K562 (cell line): Measurements from ENCODE around the gene PPIL1. TPM values are rescaled to one million over a fixed set of nuclear protein-coding genes. Genes with fewer than 3 reads are reported as not detected.
A peak's percentile ranks its signal among the peaks of the same experiment; 100 is the strongest.

Experiments used
- ATAC-seq: fragments of 200-7000 bp; cut with Tn5 transposase; 3 replicates; pipeline ENCODE4 v1.9.1; 2020; ENCODE audit warnings: moderate library complexity
- BruUV-seq: library from RNA; stranded (reverse); fragments of 400-500 nt; replicated peaks from 2 replicates; lab custom pipeline; 2021; lab: Mats Ljungman, UMichigan
- CTCF ChIA-PET: fragments of 300-600 bp; formaldehyde crosslinking; extraction: SDS; loops from one replicate; lab custom pipeline; 2021; ENCODE audit warnings: low intra/inter-chr PET ratio; lab: Yijun Ruan, JAX
- POLR2A ChIA-PET: fragments of 300-600, 350-650 bp; sonication (Branson Sonifier 250); formaldehyde crosslinking; extraction: SDS; loops from one replicate; lab custom pipeline; 2021; ENCODE audit warnings: antibody characterized with exemption, inconsistent platforms; lab: Yijun Ruan, JAX
- DNase-seq, 4 experiments: peaks; one replicate each; pipeline versions ENCODE4 v3.0.0 to v3.0.0-alpha.2; 2011 to 2018; ENCODE audit warnings: low spot score in 3 of 4, mixed read lengths in 3 of 4; ENCODE audit errors: extremely low read depth in 1 of 4
- FAIRE-seq: peaks from 2 replicates; lab custom pipeline; 2011; peaks lifted over from hg19 to GRCh38; lab: Jason Lieb, UNC
- H2AFZ ChIP-seq: 2 replicates; pipeline ENCODE4 v1.6.0; 2011; ENCODE audit warnings: low read depth, low read length, control low read depth, inconsistent platforms
- H3K27ac ChIP-seq: fragments of 200-600 bp; 3 replicates; pipeline ENCODE4 v1.8.0; 2011; ENCODE audit warnings: low read depth, mild to moderate bottlenecking, control low read depth, inconsistent platforms, low read length, moderate library complexity, mixed read lengths; ENCODE audit errors: extremely low read depth
- H3K27me3 ChIP-seq, 2 experiments: fragments of 300-600 bp in 1 of 2; 2 replicates in 1 of 2; 3 replicates in 1 of 2; pipeline versions ENCODE4 v1.6.0 to v1.8.0; 2011; ENCODE audit warnings: inconsistent platforms in 2 of 2, low read length in 2 of 2, mild to moderate bottlenecking in 1 of 2, mixed read lengths in 1 of 2, moderate library complexity in 1 of 2; ENCODE audit not compliant: control insufficient read depth in 2 of 2, insufficient read depth in 2 of 2
- H3K36me3 ChIP-seq: fragments of 300-600 bp; 3 replicates; pipeline ENCODE4 v1.8.0; 2011; ENCODE audit warnings: mild to moderate bottlenecking, low read length, inconsistent platforms; ENCODE audit not compliant: control insufficient read depth, insufficient read depth
- H3K4me1 ChIP-seq, 2 experiments: fragments of 200-600 bp in 1 of 2; replicated peaks in 1 of 2; 2 replicates in 1 of 2; 3 replicates in 1 of 2; pipeline versions ENCODE4 v1.5.1 to v1.8.0; 2011; ENCODE audit warnings: inconsistent platforms in 2 of 2, low read length in 2 of 2, mild to moderate bottlenecking in 1 of 2, mixed read lengths in 1 of 2, moderate library complexity in 1 of 2; ENCODE audit not compliant: control insufficient read depth in 2 of 2, insufficient read depth in 2 of 2
- H3K4me2 ChIP-seq: 2 replicates; pipeline ENCODE4 v1.6.1; 2011; ENCODE audit warnings: low read length, control low read depth, inconsistent platforms, mixed read lengths; ENCODE audit not compliant: insufficient read depth
- H3K4me3 ChIP-seq: fragments of 200-600 bp; sonication (generic), shearing (Covaris generic); 2 replicates; pipeline ENCODE4 v1.5.1; 2016; ENCODE audit warnings: control low read depth, inconsistent platforms
- H3K79me2 ChIP-seq: fragments of 200-600 bp; 3 replicates; pipeline ENCODE4 v1.8.0; 2011; ENCODE audit warnings: low read length, inconsistent platforms; ENCODE audit not compliant: control insufficient read depth, insufficient read depth
- H3K9ac ChIP-seq, 2 experiments: 2 replicates each; pipeline versions ENCODE4 v1.6.0 to v1.6.1; 2011; ENCODE audit warnings: low read depth in 2 of 2, low read length in 2 of 2, control low read depth in 1 of 2, inconsistent platforms in 1 of 2, mild to moderate bottlenecking in 1 of 2, mixed read lengths in 1 of 2; ENCODE audit not compliant: insufficient read depth in 1 of 2
- H3K9me1 ChIP-seq: one replicate; pipeline ENCODE4 v1.6.0; 2011; ENCODE audit warnings: inconsistent platforms, mild to moderate bottlenecking, low read length, moderate library complexity; ENCODE audit not compliant: control insufficient read depth, insufficient read depth
- H3K9me3 ChIP-seq: replicated peaks from 2 replicates; pipeline ENCODE4 v1.5.1; 2011; ENCODE audit warnings: low read depth, low read length, inconsistent platforms; ENCODE audit not compliant: control insufficient read depth, insufficient read depth
- H4K20me1 ChIP-seq: replicated peaks from 2 replicates; pipeline ENCODE4 v1.6.1; 2011; ENCODE audit warnings: low read length, inconsistent platforms, mixed read lengths; ENCODE audit not compliant: control insufficient read depth, insufficient read depth
- CEBPB ChIP-seq: fragments of 450-650 bp; IDR thresholded peaks from 2 replicates; pipeline ENCODE4 v1.6.1; 2016; ENCODE audit warnings: missing genetic modification characterization, missing compliant biosample characterization
- L3MBTL2 ChIP-seq: fragments of 450-650 bp; IDR thresholded peaks from 2 replicates; pipeline ENCODE4 v1.6.1; 2016; ENCODE audit warnings: mild to moderate bottlenecking, moderate library complexity
- TAL1 ChIP-seq: fragments of 450-650 bp; IDR thresholded peaks from 2 replicates; pipeline ENCODE4 v1.6.1; 2016; ENCODE audit warnings: mild to moderate bottlenecking
- TGIF2 ChIP-seq: sonication (generic); formaldehyde crosslinking; IDR thresholded peaks from 2 replicates; pipeline ENCODE4 v1.8.1; 2022; ENCODE audit warnings: mild to moderate bottlenecking, missing genetic modification reagents, moderate library complexity
- ZBTB34 ChIP-seq: fragments of 250-450 bp; sonication (Bioruptor Pico); IDR thresholded peaks from 2 replicates; pipeline ENCODE4 v1.8.0; 2021; ENCODE audit warnings: mild to moderate bottlenecking, moderate library complexity
- ZNF277 ChIP-seq: fragments of 250-450 bp; sonication (Bioruptor Pico); IDR thresholded peaks from 2 replicates; pipeline ENCODE4 v1.8.0; 2022; ENCODE audit warnings: inconsistent platforms, mild to moderate bottlenecking, moderate library complexity, borderline replicate concordance
- ZNF436 ChIP-seq: fragments of 250-450, 450-650 bp; sonication (Bioruptor Pico); formaldehyde crosslinking; IDR thresholded peaks from 2 replicates; pipeline ENCODE4 v1.7.0; 2020; ENCODE audit warnings: mild to moderate bottlenecking
- ZNF740 ChIP-seq, 3 experiments: fragments of 200-800 bp in 1 of 3; sonication (Bioruptor generic) in 1 of 3; sonication (generic) in 1 of 3; formaldehyde crosslinking in 1 of 3; IDR thresholded peaks; 2 replicates each; pipeline versions ENCODE4 v1.6.1 to v1.8.0; 2016 to 2022; ENCODE audit warnings: mild to moderate bottlenecking in 2 of 3, missing compliant biosample characterization in 2 of 3, missing genetic modification characterization in 2 of 3, missing genetic modification reagents in 1 of 3
- WGBS: fragments of 100-300 bp; shearing (Covaris generic); methylation state at CpG from one replicate; pipeline ENCODE4 v1.1.6; 2016; ENCODE audit warnings: low coverage, mixed read lengths; ENCODE audit not compliant: insufficient coverage; ENCODE audit errors: missing lambda C conversion rate; 5-methylcytosine and 5-hydroxymethylcytosine counted together
- in situ Hi-C: fragments of 300-500 bp; cut with MboI; formaldehyde crosslinking; loops from 4 replicates; pipeline ENCODE4 v1.15.0; 2018; ENCODE audit warnings: inconsistent platforms, mixed read lengths
- intact Hi-C: fragments of 100-400 bp; cut with micrococcal nuclease; formaldehyde crosslinking; loops from 2 replicates; pipeline ENCODE4 v1.14.2; 2022
- polyA plus RNA-seq, 8 experiments: library from polyadenylated mRNA; depleted of rRNA in 4 of 8; stranded (reverse) in 5 of 8; unstranded in 3 of 8; fragments of >200 nt; fragmentation: Nextera tagmentation in 2 of 8; fragmentation: Illumina TruSeq in 1 of 8; extraction: Ambion mirVana in 2 of 8; extraction: Trizol in 1 of 8; gene quantifications; 2 replicates each; pipeline versions ENCODE4 v1.2.1 to v1.2.3, GENCODE V29; 2011 to 2014; ENCODE audit warnings: inconsistent platforms in 1 of 8, missing spikeins in 1 of 8
- total RNA-seq, 7 experiments: library from RNA; depleted of rRNA in 6 of 7; stranded (reverse); fragments of >200 nt in 6 of 7; fragmentation: Illumina TruSeq in 2 of 7; extraction: Trizol in 2 of 7; gene quantifications; 2 replicates each; pipeline versions ENCODE4 v1.2.1 to v1.2.3, GENCODE V29; 2011 to 2021; ENCODE audit warnings: low replicate concordance in 1 of 7
- TF ChIP-seq, protein P1 (sequence below): fragments of 450-650 bp; IDR thresholded peaks from 2 replicates; pipeline ENCODE4 v1.6.1; 2017; ENCODE audit warnings: antibody characterized with exemption, mild to moderate bottlenecking

Gene PPIL1
- total and polyA plus RNA-seq, 9 of the 15 experiments (the other 6 are each of a cell fraction or from before 2014, with no cell fraction given), result 65.8 to 205 (median 130) TPM

GRCh38 chr6:36863670-36864540, 10.7 kb downstream of the PPIL1 start:
- ATAC-seq, result peak; percentile 7
- no TSS peak for BruUV-seq
- no peaks in the 10 kb centered on the region for H3K27me3 ChIP-seq
- peak overlapping the region; percentile 65 to 78; a peak in 3 of 4 replicates for H3K9ac ChIP-seq
- peaks cover 94% of the 10 kb centered on the region for H3K79me2 ChIP-seq
- intact Hi-C loops, result no loop called here
- peak overlapping the region; percentile 84 for H3K27ac ChIP-seq
- ChIA-PET CTCF (no interaction called here), POLR2A (interaction anchor here (0.6 to 8.9 kb wide), 9 partner anchors 10 to 235 kb away, joined by 3 to 80 read pairs (median 4); partner anchors contain the start of genes C6orf89 and PPIL1)
- H3K4me3 ChIP-seq, result no peak overlapping the region
- H2AFZ ChIP-seq, result no peak overlapping the region
- no peaks in the 10 kb centered on the region for H3K9me3 ChIP-seq
- WGBS, result 60% methylated on average over 12 of the region's 12 CpGs
- H3K4me2 ChIP-seq, result 0 out of 2 replicates have a peak overlapping the region, but pooled peaks have one; percentile 33
- H3K36me3 ChIP-seq, result peaks cover 88% of the 10 kb centered on the region
- no peak for FAIRE-seq
- no peaks in the 10 kb centered on the region for H4K20me1 ChIP-seq
- DNase-seq, result no peak
- peaks cover 30 to 42% of the 10 kb centered on the region in 2 experiments for H3K4me1 ChIP-seq
- in situ Hi-C loops, result no loop called here
- H3K9me1 ChIP-seq, result no peaks in the 10 kb centered on the region
- TF ChIP-seq ZNF740 (CRISPR knock-in tag; IDR thresholded peaks at IDR 0.05) (peak; percentile 51; the same call in 1 of the 2 replicates), ZNF740 (tag; IDR thresholded peaks at IDR 0.05) (no peak), ZNF277 (CRISPR knock-in tag) (no peak), L3MBTL2 (peak; percentile 37; the same call in 1 of the 2 replicates), ZNF436 (CRISPR knock-in tag) (no peak), TAL1 (no peak), ZBTB34 (CRISPR knock-in tag) (0 out of 2 replicates have a peak, but pooled peaks have one; percentile 5), CEBPB (tag) (0 out of 2 replicates have a peak, but pooled peaks have one; percentile 18), TGIF2 (no peak)
- TF ChIP-seq, protein P1, sequence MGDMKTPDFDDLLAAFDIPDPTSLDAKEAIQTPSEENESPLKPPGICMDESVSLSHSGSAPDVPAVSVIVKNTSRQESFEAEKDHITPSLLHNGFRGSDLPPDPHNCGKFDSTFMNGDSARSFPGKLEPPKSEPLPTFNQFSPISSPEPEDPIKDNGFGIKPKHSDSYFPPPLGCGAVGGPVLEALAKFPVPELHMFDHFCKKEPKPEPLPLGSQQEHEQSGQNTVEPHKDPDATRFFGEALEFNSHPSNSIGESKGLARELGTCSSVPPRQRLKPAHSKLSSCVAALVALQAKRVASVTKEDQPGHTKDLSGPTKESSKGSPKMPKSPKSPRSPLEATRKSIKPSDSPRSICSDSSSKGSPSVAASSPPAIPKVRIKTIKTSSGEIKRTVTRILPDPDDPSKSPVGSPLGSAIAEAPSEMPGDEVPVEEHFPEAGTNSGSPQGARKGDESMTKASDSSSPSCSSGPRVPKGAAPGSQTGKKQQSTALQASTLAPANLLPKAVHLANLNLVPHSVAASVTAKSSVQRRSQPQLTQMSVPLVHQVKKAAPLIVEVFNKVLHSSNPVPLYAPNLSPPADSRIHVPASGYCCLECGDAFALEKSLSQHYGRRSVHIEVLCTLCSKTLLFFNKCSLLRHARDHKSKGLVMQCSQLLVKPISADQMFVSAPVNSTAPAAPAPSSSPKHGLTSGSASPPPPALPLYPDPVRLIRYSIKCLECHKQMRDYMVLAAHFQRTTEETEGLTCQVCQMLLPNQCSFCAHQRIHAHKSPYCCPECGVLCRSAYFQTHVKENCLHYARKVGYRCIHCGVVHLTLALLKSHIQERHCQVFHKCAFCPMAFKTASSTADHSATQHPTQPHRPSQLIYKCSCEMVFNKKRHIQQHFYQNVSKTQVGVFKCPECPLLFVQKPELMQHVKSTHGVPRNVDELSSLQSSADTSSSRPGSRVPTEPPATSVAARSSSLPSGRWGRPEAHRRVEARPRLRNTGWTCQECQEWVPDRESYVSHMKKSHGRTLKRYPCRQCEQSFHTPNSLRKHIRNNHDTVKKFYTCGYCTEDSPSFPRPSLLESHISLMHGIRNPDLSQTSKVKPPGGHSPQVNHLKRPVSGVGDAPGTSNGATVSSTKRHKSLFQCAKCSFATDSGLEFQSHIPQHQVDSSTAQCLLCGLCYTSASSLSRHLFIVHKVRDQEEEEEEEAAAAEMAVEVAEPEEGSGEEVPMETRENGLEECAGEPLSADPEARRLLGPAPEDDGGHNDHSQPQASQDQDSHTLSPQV, result peak; percentile 58
